DND-41 (cell line): ENCODE data around the gene IVL.

Experiments
- CTCF ChIP-seq: IDR thresholded peaks from 2 replicates; pipeline ENCODE4 v1.5.1; 2012; ENCODE audit warnings: borderline replicate concordance, low read length, moderate library complexity, mild to moderate bottlenecking; ENCODE audit not compliant: poor library complexity, severe bottlenecking; ENCODE audit errors: extremely low read depth
- EZH2 ChIP-seq: IDR thresholded peaks from 3 replicates; pipeline ENCODE4 v1.6.1; 2012; ENCODE audit warnings: borderline replicate concordance, low read depth, mild to moderate bottlenecking, moderate library complexity, low read length, inconsistent platforms; ENCODE audit not compliant: severe bottlenecking

DNA sequence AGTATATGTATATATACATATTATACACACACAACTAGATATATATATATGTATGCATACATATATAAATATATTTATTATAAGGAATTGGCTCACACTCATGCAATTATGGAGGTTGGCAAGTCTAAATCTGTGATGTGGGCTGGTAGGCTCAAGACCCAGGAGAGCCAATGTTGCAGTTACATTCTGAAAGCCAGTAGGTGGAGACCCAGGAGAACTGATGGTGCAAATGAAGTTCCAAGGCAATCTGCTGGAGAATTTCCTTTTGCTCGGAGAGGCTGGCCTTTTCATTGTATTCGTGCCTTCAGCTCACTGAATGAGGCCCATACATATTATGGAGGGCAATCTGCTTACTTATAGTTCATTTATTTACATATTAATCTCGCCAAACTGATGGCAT is 9.4 kb downstream of the IVL start:
- peak; percentile 36 for TF ChIP-seq CTCF
- TF ChIP-seq EZH2, result no peak
